Activated CD4-positive, CD25-positive, alpha-beta regulatory T cell treated with anti-CD3 and anti-CD28 coated beads, Interleukin-2, amount 50 U/mL, for 24 hours (primary cell): ENCODE measurements around the gene GADD45B.
"Not testable (repeated sequence)": the region's sequence is repeated elsewhere in the genome, so short reads cannot be mapped to it uniquely, and the experiment has no call there.

Experiments used
- ATAC-seq, 2 donors: fragments of 150-1000 bp; cut with Tn5 transposase; one replicate each; pipeline ENCODE4 v1.10.0; 2021; ENCODE audit warnings: mild to moderate bottlenecking in 1 of 2, moderate library complexity in 1 of 2

The GADD45B gene

DNA sequence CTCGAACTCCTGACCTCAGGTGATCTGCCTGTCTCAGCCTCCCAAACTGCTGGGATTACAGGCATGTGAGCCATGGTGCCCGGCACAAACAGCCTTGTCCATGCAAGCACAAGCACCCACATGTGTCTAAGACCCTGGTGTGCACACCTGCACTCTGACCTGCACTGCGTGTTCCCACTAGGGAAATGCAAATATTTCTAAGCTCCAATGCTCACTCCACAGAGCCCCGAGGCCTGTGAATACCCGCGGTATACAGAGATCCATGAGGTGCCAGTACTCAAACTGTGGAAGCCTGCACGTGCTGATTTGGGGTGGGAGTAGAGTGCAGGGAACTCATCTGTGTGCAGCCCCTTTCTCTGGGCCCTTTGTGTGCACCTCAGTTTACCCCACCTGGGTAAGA, 14.7 kb downstream of the GADD45B start:
- no peak for ATAC-seq

DNA sequence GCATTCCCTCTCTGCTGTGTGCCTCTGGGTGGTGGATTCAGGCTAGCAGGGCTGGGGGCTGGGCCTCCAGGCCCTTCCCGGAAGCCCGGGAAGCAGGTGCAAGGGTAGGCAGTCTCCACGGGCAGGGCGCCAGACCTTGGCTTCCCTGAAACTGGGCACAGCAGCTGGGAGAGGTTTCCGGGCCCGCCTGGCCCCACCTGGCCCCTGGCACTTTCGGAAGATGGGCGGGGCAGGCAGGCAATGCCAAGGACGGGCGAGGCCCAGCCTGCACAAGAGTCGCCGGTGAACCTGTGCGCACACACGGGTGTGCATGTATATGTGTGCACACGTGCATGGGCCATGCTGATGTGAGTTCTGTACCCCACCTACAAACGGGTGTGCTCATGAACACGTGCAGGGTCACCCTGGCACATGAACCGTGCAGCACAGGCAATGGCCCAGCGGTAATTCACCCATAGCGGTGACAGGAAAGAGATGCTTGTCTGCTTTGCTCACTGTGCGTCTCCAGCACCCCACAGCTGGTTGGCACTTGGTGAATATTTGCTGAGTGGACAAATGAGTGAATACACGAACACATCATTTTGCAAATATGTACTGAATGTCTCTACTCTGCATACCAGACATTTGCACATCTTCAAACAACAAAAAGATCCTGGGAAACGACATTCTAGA, 15.3 kb downstream of the GADD45B start:
- ATAC-seq, result no peak

DNA sequence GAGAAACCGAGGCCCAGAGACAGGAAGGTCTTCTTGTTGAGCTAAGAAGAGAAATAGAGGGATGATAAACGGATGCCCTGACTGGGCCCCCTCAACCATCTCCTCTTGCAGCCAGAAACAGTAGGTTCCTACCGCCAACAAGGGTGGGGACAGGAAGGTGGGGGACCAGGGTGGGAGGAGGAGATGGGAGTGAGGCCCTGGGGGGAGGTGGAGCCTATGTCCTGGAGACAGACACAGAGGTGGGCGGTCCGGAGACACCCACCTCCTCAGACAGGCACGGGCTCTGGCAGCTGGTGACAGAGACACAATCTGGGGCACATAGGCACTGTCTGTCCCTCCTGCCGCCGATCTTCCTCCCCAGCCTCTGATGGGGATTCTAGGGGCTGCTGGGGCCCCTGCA, 16.9 kb downstream of the GADD45B start:
- no peak for ATAC-seq

DNA sequence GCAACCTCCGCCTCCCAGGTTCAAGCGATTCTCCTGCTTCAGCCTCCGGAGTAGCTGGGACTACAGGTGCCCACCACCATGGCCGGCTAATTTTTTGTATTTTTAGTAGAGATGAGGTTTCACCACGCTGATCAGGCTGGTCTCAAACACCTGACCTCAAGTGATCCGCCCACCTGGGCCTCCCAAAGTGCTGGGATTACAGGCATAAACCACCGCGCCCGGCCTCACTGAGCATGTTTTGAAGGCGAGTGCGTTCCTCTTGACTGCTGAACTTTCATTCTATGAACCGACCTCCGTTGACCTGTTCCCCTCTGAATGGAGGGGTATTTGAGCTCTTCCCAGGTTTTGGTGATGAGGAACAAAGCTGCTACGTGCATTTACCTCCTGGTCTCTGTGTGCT, 17.5 kb downstream of the GADD45B start:
- not testable (repeated sequence) for ATAC-seq

DNA sequence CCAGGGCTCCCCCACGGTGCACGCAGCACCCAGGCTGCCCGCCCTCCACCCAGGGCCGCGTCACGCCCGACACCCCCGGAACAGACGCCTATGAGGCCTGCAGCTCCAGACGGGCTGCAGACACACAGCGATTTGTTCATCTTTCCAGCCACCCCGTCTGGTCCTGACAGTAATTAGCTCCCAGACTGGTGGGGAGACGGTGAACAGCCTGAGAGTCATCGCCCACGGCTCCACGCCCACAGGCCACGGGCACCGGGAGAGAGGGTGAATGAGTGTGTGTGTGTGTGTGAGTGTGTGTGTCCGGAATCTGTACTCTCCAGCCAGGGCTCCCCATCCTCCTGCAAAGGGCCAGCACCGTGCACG, 18.1 kb downstream of the GADD45B start:
- peak in 1 of 2 donors; percentile 9 for ATAC-seq

DNA sequence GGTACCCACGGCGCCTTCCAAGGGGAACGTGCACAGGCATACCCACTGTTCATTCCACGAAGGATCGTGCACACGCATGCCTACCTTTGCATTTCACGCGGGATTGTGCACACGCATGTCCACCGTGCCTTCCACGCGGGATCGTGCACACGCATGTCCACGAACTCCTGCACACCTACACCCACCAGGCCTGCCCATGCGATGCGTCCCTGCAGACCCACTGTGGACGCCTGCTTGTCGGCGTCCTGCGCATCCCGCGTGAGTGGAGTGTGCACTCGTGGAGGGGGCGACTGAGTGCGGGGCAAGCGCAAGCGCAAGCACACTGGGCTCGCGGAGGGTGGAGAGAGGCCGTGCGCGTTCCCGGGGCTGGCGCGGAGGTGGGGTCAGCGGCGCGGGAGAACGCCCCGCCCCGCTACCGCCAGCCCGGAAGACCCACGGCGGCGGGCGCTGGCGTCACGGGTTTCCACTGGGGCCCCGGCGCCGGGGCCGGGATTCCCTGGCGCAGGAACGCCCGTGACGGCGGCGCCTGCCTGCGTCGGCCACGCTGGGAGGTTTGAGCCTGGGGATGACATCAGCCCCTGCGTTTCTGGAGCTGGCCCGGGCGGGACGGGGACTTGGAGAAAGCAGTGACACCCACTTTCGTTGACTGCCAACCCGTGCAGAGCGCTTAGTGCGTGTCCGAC, 18.7 kb downstream of the GADD45B start:
- ATAC-seq, result peak; percentile 58 to 70

DNA sequence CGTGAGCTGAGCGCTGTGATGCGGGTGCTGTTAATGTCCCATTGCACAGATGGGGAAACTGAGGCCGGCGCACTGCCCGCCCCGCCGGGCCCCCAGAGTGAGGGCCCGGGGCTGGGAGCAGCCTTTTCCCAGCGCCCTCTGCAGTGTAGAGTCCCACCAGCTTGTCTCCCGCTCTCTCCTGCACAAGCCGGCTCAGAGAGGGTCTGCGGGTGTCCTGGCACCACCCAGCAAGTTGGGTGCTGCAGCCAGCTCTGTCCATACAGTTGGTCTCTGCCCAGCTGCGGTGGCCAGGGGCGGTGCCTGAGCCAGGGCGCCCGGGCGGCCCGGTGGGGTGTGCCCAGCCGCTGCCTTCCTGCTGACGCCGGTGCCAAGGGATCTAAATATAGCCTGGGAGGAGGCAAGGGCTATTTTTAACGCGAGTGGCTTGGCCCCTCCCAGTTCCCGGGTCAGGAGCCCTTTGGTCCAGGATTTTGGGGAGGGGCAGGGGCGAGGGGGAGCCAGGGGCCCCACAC, 19.3 kb downstream of the GADD45B start:
- peak in 1 of 2 donors; percentile 11 for ATAC-seq

DNA sequence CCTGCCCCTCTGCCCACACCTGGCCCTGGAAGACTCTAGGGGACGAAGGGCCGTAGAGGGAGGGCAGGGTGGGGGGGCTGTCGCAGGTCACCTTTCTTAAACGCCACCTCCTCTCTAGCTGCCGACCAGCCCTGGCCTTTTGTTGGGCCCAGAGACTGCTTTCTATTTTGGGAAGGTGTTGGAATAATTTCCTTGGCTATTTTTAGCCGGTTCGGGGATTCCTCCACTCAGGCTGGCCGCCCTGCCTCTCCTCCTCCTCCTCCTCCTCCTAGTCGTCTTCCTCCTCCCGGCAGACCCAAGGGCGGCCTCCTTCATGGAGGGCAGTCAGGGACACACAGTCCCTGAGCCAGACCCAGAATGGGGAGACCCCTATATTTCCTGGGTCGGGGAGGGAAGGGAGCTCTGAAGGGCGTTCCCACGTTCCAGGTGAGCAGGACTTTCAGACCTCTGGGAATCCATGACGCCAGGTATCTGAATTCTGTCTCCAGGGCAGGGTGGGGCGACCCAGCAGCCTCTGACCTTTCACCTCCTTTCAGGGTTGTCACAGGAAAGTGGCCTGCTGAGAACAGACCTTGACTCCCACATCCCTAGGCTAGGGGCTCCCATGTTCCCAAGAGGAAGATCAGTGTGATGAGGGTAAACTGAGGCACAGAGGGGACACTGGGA, 19.9 kb downstream of the GADD45B start:
- ATAC-seq, result no peak

DNA sequence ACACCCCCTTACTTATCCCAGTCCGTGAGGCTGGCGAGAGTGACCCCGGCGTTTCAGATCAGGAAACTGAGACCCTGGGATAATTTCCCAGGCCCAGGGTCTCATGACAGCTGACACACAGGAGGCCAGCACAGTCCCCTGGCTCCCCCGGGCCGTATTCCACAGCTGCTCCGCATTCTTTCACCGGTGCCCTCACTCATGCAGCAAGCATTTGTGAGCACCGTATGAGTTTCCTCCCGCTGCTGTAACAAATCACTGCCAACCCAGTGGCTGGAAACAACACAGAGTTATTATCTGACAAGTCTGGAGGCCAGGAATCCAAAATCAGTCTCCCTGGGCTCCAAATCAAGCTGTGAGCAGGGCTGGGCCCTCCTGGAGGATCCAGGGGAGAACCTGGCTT, 21.3 kb downstream of the GADD45B start:
- no peak for ATAC-seq

DNA sequence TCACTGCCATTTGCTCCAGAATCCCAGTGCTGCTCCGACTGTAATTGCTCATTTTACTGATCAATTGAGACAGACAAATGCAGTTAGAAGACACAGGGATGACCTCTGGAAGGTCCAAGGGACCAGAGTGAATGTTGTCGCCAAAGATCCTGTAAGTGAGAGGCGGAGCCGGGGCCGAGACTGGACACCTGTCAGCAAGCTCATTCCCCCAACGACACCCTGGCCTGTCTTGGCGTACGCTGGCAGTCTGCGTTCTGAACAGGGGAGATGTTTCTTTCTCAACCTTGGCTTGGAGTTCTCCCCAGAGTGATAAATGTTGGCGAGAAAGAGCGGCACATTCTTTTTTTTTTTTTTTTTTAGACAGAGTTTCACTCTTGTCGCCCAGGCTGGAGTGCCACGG, 24.2 kb downstream of the GADD45B start:
- no peak for ATAC-seq

DNA sequence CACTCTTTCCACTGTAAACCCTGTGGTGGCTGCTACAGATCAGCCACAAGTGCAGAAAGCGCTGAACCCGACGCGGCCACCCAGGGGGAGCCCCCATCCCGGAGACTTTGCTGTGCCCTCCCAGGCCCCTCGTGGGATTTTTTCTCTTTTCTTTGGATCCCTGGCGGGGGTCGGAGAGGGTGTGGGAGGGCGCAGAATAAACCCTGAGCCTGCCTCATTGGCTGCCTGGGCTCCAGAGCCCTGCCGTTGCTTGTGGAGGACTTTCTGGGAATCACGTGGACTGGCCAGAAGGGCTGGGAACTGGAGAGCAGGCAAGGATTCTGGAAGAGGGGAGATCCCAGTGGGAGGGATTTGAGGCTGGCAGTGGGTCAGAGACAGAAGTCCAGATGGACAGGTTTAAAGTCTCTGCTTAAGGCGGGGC, 24.9 kb downstream of the GADD45B start:
- no peak for ATAC-seq

DNA sequence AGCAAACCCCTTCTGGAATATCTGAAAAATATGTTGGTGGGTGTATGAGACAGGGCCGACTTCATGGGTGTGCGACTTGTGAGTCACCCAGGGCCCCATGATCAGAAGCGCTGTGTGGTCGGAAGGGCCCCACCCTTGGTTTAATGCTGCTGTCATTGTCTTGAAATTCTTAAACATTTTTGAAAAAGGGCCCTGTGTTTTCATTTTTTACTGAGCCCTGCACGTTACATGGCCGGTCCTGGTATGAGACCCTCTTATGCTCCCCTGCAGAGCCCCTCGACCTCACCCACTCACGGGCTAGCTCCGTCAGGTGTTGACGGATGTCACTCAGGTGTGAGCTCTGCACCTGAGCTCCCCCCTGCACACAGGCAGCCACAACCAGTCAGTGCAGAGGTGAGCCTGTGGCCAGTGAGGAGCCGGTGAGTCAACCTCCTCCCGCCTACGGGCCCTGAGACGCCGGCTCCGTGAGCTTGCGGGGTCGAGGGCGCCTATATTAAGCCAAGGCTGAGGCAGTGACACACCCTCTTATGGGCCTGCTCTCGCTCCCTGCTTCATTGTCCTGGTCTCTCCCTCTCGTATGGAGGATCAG, 27.7 kb downstream of the GADD45B start:
- peak; percentile 93 to 94 for ATAC-seq

DNA sequence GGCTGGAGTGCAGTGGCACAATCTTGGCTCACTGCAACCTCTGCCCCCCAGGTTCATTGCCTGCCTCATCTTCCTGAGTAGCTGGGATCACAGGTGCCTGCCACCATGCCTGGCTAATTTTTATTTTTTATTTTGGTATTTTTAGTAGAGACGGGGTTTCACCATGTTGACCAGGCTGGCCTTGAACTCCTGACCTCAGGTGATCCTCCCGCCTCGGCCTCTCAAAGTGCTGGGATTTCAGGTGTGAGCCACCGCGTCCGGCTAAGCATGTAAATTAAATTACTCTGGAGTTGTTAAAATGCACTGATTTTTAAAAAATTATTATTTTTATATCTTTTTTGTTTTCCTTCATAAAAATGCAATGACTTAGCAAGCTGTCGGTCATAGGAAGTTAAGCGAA, 30.7 kb downstream of the GADD45B start:
- ATAC-seq, result not testable (repeated sequence)

DNA sequence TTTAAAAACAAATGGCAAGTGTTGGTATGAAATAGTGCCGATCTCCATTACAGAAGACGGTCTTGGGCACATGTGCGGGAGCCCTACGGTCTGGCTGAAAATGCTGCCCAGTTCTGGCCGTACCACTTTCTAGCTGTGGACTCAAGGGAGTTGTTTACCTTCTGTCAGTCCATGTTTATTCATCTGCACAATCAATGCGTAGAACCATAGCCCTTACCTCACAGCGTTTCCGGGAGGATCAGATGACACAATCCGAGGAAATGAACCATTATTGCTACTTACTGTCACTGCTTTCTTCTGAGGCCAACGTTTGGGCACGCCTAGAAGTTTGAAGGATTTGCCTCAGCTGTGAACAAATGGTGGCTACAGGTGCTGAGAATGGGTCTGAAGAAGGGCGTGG, 31.2 kb downstream of the GADD45B start:
- no peak for ATAC-seq

DNA sequence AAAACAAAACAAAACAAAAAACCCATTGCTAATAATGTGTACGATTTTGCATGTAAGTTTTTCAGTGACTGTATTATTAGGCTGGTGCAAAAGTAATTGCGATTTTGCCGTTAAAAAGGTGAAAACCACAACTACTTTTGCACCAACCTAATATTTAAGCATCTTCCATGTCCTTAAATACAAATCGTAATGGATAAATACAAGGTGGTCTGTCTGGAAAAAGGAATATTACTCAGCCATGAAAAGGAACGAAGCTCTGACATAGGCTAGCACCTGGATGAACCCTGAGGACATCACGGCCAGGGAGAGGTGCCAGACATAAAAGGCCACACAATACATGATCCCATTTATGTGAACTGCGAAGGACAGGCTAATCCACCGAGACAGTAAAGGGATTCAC, 33.2 kb downstream of the GADD45B start:
- no peak for ATAC-seq

DNA sequence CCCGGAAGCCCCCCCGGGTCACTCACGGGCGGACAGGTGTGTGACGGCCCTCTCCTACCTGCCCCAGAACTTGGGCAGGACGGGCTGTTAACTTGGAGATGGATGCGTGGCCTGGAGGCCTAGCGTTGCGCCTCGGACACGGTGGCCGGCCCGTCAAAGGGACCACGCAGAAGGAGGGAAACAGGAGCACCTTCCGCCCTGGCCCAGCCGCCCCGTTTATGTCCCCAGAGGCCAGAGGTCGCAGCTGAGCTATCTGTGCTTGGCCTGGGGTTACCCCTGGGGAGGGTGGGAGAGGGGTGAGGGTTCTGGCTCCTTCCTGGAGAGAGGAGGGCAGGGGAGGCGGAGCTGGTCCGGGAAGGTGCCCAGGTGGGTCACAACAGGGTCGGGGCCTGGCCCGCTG, 35.6 kb downstream of the GADD45B start:
- no peak for ATAC-seq

DNA sequence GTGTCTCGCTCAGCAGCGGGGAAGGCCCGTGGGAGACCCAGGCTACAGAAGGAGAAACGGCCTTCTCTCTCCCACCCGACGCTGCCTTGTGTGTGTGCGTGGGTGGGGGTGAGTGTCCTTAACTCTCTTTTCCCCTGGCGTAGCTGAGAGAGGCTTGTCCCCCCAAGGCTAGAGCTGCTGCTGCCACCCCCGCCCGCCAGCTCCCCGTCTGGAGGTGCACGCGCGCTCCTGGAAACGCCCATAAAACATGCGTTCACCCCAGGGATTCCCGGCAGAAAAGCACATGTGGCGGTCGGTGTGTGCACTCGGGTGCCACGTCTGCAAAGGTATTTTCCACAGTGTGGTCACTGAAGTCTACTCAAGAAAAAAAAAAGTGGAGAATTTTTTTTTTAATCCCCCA, 36.1 kb downstream of the GADD45B start:
- no peak for ATAC-seq

DNA sequence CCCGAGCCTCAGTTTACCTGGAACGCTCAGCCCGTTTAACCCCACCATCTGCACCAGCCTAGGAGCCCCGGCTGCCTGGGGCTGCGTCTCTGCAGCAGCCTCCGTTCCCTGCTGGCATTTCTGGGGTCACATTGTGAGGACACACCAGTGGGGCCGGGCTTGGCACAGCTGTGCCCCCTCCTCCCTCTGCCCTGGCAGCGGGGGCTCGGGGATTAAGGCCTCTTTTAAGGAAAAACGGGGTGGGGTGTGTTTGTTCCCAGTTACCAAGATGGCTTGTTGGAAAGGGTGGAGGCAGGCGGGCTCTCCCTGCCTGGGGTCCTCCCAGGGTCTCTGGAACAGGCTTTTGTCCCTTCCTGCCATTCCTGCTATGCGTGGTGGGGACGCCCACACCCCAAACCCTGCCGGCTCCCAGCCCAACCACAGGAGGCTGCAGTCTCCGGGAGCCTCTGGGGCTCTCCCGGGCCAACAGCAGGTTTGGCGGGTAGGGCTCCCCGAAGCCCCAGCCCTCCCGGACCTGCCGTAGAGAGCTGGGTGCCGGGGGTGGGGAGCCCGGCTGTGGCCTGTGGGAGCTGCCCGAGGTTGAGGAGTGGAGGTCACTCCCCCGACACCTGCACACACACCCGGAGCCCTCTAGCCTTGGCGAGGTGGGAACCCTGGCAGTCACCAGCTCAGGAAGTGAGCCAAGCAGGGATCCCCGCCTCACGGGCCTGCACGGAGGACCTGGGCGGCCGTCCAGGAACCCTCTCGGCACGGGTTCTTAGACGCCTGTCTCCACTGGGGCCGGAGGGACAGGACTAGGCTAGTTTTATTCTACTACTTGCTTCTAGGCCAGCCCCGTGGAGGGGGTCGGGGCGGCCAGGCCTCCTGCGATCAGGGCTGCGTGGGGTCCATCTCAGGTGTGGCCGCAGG, 36.9 kb downstream of the GADD45B start:
- no peak for ATAC-seq

DNA sequence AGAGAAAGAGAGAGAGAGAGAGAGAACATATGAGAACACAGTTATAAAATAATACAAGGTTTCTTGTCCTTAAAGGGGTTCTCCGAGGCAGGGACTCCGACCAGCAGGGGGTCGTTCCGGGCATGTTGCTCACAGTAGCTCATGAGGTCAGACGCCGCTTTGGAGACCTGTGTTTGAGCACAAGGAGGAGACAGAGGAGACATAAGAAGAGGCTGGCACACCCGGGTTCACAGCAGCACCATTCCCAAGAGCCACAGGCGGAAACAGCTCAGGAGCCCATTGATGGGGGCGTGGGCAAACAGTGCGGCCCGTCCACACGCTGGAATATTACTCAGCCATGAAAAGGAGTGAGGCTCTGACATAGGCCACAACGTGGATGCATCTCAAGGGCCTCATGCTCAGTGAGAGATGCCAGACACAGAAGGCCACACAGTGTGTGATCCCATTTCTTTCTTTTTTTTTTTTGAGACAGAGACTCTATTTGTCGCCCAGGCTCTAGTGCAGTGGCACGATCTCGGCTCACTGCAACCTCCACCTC, 39.1 kb downstream of the GADD45B start:
- ATAC-seq, result no peak

DNA sequence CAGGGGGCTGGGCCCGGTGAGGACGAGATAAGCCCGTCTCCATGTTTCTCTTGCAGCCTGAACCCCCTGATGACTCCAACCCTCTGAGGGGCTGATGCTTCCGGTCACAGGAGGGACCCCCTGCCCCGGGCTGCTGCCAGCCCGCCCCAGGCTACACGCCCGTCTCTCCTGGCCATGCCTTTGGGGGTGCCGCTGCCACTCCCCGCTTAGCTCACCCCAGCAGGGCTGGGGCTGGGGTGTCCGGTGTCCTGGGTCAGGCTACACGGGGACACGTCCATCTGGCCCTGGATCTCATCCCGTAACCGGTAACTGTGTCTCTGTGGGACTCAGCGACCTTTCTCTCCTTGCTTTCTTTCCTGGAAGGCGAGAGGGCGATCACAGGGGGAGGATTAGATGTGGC, 40.8 kb downstream of the GADD45B start:
- no peak for ATAC-seq

DNA sequence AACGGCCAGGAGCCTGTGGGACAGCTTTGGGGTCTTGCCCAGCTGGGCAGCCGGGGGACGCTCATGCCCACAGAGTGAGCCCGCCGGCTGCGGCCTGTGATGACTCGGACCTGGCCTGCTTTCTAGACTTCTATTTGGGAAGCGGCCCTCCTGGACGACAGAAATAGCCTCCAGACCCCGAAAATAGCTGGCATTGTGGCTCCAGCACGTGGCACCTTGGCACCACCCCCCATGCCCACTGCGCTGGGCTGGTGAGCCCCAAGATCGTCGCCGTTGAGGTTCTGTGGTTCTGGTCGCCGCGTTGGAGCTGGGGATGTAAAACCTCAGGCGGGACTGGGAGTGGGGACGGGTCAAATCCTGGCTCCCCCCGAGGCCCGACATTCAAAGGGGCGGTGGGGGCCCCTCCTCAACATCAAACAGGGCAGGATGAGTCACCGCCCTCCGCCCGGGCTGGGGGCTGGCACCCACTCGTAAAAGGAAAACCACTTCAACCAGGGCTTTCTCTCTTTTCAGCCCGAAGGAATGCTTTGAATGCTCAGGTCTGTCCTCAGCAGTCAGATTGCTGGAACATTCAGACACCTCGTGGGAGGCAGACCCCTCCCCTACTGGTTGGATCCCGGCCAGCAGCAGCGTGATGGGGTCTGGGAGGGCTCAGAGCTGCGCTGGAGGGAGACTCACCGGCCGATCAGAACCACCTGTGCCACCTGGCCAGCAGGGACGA, 42.1 kb downstream of the GADD45B start:
- ATAC-seq, result no peak
